ENCODE results near the gene TLL2.

GRCh38 chr10:96327462-96327861 lies 186.3 kb downstream of the TLL2 start:
- TF ChIP-seq CTCF (IDR thresholded peaks at IDR 0.05) = no peak
- TF ChIP-seq POLR2A (IDR thresholded peaks at IDR 0.05) = no peak
- no peak for TF ChIP-seq EP300 (IDR thresholded peaks at IDR 0.05)

Measured in tibial nerve (tissue), 4 donors.